ENCODE measurements around the gene SCGB3A2.

GRCh38 chr5:147901599-147902039 lies 23.1 kb downstream of the SCGB3A2 start:
- no peak for TF ChIP-seq CTCF (conservative IDR thresholded peaks at IDR 0.05; ENCODE audit: low read length)
- TF ChIP-seq EZH2phosphoT487 (IDR thresholded peaks at IDR 0.05; ENCODE audit: borderline replicate concordance, low read depth, low read length), result no peak
